BLaER1 (cell line): ENCODE results near the gene GNAI2.
"Not testable (repeated sequence)": the region's sequence is repeated elsewhere in the genome, so short reads cannot be mapped to it uniquely, and the experiment has no call there.

Experiments used
- H3K27ac ChIP-seq: shearing (Covaris generic); formaldehyde crosslinking; 2 replicates; pipeline ENCODE4 v1.8.1; 2022
- H3K27me3 ChIP-seq: shearing (Covaris generic); formaldehyde crosslinking; 2 replicates; pipeline ENCODE4 v1.8.1; 2022
- H3K36me3 ChIP-seq: shearing (Covaris generic); formaldehyde crosslinking; 2 replicates; pipeline ENCODE4 v1.8.1; 2022
- H3K4me1 ChIP-seq: shearing (Covaris generic); formaldehyde crosslinking; 2 replicates; pipeline ENCODE4 v1.8.1; 2022
- H3K4me2 ChIP-seq: shearing (Covaris generic); formaldehyde crosslinking; 2 replicates; pipeline ENCODE4 v1.8.1; 2022
- H3K4me3 ChIP-seq: shearing (Covaris generic); formaldehyde crosslinking; 2 replicates; pipeline ENCODE4 v1.8.1; 2022
- H3K9ac ChIP-seq: shearing (Covaris generic); formaldehyde crosslinking; 2 replicates; pipeline ENCODE4 v1.8.1; 2022
- H3K9me3 ChIP-seq: shearing (Covaris generic); formaldehyde crosslinking; 2 replicates; pipeline ENCODE4 v1.8.1; 2022
- H4K20me1 ChIP-seq: shearing (Covaris generic); formaldehyde crosslinking; 2 replicates; pipeline ENCODE4 v1.8.1; 2022
- Cebpa-rat ChIP-seq: shearing (Covaris generic); IDR thresholded peaks from 2 replicates; pipeline ENCODE4 v1.8.1; 2022

Gene GNAI2

DNA sequence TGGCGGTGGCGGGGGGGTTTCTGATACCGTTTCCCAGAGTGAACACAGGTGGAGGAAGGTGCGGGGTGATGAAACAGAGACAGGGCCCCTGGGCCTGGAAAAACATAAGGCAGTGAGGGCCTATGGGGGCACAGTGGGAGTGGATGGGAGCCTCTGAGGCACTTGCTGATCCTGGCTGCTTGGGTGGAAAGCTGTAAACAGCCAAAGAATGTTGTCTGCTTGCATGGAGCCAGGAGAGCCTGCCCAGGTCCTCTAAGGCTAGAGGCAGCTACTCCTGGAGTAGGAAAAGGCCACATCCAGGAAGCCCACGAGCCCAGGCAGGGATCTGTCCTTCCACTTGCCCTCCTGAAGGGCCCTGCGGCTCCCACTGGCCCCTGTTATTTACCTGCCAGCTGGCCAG, 30.0 kb downstream of the GNAI2 start:
- Histone ChIP-seq H3K9me3 (no peaks in the 10 kb centered on the region), H3K9ac (no peak overlapping the region), H3K4me3 (no peak overlapping the region), H3K4me2 (no peak overlapping the region), H3K36me3 (0 out of 2 replicates have a peak, but pooled peaks cover 5% of the 10 kb centered on the region), H3K4me1 (peaks cover 76% of the 10 kb centered on the region), H4K20me1 (no peaks in the 10 kb centered on the region), H3K27ac (no peak overlapping the region), H3K27me3 (peaks cover 37% of the 10 kb centered on the region)
- TF ChIP-seq Cebpa-rat = no peak

DNA sequence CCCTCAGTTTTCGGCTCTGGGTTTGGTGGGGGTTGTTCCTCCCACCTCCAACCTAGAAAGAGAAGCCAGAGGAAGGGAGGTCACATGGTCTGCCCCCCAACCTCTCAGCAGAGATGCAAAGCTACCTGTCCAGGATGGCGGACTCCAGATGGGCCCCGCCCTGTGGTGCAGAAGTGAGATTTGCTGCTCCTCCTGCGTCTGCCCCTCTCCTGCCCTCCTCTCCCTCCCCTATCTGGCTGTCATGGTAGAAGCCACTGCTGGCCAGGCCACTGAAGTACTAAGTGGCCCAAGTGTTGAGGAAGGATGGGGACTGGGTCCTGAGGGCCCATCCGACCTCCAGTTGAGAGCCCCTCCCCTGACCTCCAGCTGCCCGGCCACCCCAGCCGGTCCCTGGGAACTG, 30.8 kb downstream of the GNAI2 start:
- Histone ChIP-seq H3K9ac (no peak overlapping the region), H3K4me2 (peak overlapping the region; percentile 54), H3K27ac (no peak overlapping the region)

DNA sequence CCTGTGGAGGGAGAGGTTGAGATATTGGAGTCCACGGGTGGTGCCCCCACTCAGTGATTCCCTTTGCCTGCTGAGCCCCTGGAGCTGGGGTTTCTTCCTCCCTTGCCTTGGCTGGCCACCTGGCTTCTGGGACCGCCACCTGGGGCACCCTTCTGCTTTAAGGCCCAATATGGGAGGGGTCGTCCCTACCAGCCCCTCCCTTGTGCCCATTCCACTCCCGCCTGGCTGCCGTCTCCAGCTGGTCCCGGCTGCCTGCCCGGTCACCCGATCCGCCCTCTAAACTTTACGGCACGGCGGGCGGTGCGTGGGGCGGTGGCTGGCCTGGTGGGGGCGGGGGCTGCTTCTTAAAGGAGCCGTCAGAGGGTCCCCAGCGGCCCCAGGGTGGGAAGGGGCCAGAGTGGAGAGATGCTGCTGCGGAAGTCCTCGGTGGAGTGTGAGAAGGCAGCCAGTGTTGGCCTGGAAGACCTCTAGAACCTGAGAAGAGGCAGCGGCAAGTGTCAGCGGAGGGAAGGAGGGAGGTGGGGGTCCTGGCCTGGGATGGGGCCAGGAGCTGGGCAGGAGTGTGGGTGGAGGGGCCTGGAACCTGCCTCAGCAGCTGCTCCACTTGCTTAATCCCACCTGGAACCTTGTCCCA, 31.4 kb downstream of the GNAI2 start:
- Histone ChIP-seq H3K4me1 (peaks cover 69% of the 10 kb centered on the region), H3K27ac (no peak overlapping the region), H4K20me1 (no peaks in the 10 kb centered on the region), H3K36me3 (0 out of 2 replicates have a peak, but pooled peaks cover 5% of the 10 kb centered on the region), H3K27me3 (peaks cover 37% of the 10 kb centered on the region), H3K9ac (no peak overlapping the region), H3K4me3 (no peak overlapping the region), H3K9me3 (no peaks in the 10 kb centered on the region), H3K4me2 (peak overlapping the region; percentile 54)
- TF ChIP-seq Cebpa-rat = no peak

More for the DNA sequence above, 30.8 kb downstream of the GNAI2 start:
- TF ChIP-seq Cebpa-rat = no peak
- no peaks in the 10 kb centered on the region for H4K20me1 ChIP-seq
- H3K4me1 ChIP-seq = peaks cover 74% of the 10 kb centered on the region
- H3K9me3 ChIP-seq = no peaks in the 10 kb centered on the region
- H3K36me3 ChIP-seq = 0 out of 2 replicates have a peak, but pooled peaks cover 5% of the 10 kb centered on the region
- no peak overlapping the region for H3K4me3 ChIP-seq
- H3K27me3 ChIP-seq = peaks cover 37% of the 10 kb centered on the region

DNA sequence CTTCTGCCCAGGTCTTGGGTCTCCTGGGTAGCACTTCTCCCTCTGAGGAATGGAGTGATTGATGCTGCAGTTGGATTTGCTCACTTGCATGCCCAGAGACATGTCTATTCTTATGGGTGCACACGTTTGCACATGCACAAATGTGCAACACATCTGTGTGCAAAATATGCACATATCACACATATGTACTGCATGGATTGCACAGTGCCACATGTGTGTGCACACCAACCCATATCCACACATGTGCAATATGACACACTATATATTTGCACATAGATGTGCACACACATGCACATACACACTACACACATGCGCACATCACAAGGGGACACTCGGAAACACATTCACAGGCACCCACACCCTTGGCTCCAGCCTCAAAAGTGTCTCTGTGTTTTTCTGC, 32.3 kb downstream of the GNAI2 start:
- H3K27ac ChIP-seq = no peak overlapping the region
- H3K4me1 ChIP-seq = peaks cover 69% of the 10 kb centered on the region

DNA sequence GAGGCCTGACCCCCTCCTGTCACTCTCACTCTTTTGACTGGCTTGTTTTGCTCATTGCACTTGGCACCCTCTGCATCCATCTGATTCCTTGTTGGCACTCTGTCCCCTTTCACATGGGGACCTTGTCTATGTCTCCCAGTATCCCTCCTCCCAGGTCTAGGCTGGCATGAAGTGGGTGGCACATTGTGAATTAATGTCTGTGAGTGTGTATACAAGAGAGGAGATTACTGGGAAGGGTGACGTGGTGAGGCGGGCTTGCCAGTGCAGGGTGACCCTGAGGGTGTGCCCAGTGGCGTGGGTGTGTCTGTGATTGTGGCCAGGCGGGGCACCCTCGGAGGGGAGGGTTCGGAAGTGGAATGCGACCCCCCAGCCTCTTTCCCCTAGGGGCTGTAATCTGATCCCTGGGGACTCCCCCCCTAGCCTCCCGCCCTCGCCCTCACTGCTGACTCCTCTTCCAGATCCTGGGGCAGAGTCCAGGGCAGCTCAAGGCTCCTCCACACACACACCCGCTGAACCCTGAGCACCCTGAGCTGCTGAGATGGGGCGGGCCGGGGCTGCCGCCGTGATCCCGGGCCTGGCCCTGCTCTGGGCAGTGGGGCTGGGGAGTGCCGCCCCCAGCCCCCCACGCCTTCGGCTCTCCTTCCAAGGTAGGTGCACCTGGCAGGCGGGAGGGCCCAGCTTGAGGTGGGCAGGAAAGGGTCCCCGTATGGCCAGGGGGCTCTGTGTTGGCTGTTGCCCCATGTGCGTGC, 32.9 kb downstream of the GNAI2 start, which contains the start of gene SEMA3B:
TSS of gene SEMA3B (plus strand) at position 445 of the 749 bp plus-strand sequence. CDS start at position 539, 94 bp downstream.
- Histone ChIP-seq H3K4me1 (peaks cover 70% of the 10 kb centered on the region), H3K4me3 (no peak within 1 kb of the TSS), H3K4me2 (peak within 1 kb of the TSS; percentile 54), H3K9ac (peak within 1 kb of the TSS; percentile 32; the same call in 1 of the 2 replicates), H4K20me1 (peaks cover 8% of the 10 kb centered on the region), H3K36me3 (no peaks in the 10 kb centered on the region), H3K27me3 (peaks cover 47% of the 10 kb centered on the region), H3K9me3 (no peaks in the 10 kb centered on the region), H3K27ac (no peak within 1 kb of the TSS)
- no peak for TF ChIP-seq Cebpa-rat

More for the DNA sequence above, 32.3 kb downstream of the GNAI2 start:
- H3K9me3 ChIP-seq = no peaks in the 10 kb centered on the region
- TF ChIP-seq Cebpa-rat = no peak
- H3K4me3 ChIP-seq = no peak overlapping the region
- H4K20me1 ChIP-seq = peaks cover 2% of the 10 kb centered on the region
- no peaks in the 10 kb centered on the region for H3K36me3 ChIP-seq
- H3K9ac ChIP-seq = no peak overlapping the region
- peaks cover 41% of the 10 kb centered on the region for H3K27me3 ChIP-seq
- H3K4me2 ChIP-seq = peak overlapping the region; percentile 54

DNA sequence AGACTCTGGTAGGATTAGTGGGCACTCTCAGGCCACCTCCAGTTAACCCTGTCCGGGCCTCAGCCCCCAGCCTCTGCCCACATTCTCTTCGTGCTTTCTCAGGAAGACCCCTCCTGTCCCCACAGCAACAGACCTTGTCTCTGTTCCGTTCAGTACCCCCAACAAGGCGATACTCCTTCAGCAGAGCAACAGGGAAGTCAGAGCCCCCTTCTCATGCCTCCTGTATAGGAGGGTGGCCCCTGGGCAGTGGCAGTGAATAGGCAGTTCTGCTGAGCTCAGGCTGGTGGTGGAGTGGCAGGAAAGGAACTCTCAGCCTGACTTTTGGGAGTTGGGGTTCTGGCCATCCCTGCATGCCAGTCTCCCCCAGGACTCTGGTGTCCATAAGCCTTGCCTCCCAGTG, 33.5 kb downstream of the GNAI2 start:
- Histone ChIP-seq H4K20me1 (peaks cover 11% of the 10 kb centered on the region), H3K9me3 (no peaks in the 10 kb centered on the region), H3K9ac (peak overlapping the region; percentile 32; the same call in 1 of the 2 replicates), H3K4me1 (peaks cover 64% of the 10 kb centered on the region), H3K27ac (no peak overlapping the region), H3K36me3 (no peaks in the 10 kb centered on the region), H3K4me2 (peak overlapping the region; percentile 50), H3K4me3 (no peak overlapping the region), H3K27me3 (peaks cover 53% of the 10 kb centered on the region)
- TF ChIP-seq Cebpa-rat = no peak

DNA sequence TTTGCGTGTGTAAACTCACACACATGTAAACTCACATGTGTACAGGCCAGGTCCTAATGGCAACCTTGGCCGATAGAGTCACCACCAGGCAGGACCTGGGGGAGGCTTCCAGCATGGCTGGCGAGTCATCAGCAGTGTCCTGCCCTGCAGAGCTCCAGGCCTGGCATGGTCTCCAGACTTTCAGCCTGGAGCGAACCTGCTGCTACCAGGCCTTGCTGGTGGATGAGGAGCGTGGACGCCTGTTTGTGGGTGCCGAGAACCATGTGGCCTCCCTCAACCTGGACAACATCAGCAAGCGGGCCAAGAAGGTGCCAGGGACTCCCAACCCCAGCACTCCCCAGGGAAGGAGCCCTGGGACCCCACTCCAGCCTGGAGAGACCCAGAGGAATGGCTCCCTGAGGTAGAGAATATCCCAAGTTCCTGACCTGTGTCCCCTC, 34.0 kb downstream of the GNAI2 start:
- Histone ChIP-seq H3K4me2 (no peak overlapping the region), H3K9ac (no peak overlapping the region), H4K20me1 (peaks cover 12% of the 10 kb centered on the region), H3K27ac (no peak overlapping the region), H3K9me3 (no peaks in the 10 kb centered on the region), H3K36me3 (no peaks in the 10 kb centered on the region), H3K27me3 (peaks cover 59% of the 10 kb centered on the region), H3K4me3 (no peak overlapping the region), H3K4me1 (peaks cover 62% of the 10 kb centered on the region)
- no peak for TF ChIP-seq Cebpa-rat

DNA sequence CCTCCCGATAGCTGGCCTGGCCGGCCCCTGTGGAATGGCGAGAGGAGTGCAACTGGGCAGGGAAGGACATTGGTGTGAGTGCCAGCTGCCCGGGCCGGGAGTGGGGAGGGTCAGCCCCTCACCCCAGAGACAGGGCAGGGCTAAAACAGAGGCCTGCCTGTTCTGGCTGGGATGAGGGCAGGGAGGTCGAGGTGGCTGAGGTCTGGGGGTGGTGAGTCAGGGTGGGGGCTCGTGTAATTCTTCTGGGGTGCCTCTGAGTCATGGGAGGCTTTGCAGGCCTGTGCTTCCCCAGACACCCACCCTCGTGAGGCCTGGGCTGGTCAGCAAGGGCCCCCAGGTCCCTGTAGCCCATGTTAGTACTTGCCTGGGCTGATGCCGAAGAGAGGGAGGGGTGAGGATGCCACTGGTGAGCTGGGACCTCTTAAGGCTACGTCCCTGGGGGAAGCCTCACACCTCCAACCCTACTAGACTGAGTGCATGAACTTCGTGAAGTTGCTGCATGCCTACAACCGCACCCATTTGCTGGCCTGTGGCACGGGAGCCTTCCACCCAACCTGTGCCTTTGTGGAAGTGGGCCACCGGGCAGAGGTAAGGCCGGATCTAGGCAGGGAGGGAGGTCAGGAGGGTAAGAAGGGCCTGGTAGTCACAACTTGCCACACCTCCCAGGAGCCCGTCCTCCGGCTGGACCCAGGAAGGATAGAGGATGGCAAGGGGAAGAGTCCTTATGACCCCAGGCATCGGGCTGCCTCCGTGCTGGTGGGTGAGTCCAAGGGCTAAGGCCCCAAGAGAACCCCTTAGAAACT, 34.6 kb downstream of the GNAI2 start:
- Histone ChIP-seq H3K27me3 (peaks cover 65% of the 10 kb centered on the region), H3K4me2 (peak overlapping the region; percentile 9; the same call in 1 of the 2 replicates), H3K4me3 (no peak overlapping the region), H3K9ac (peak overlapping the region; percentile 19; the same call in 1 of the 2 replicates), H3K27ac (no peak overlapping the region), H4K20me1 (peaks cover 18% of the 10 kb centered on the region), H3K9me3 (no peaks in the 10 kb centered on the region), H3K4me1 (peaks cover 62% of the 10 kb centered on the region), H3K36me3 (no peaks in the 10 kb centered on the region)
- no peak for TF ChIP-seq Cebpa-rat

DNA sequence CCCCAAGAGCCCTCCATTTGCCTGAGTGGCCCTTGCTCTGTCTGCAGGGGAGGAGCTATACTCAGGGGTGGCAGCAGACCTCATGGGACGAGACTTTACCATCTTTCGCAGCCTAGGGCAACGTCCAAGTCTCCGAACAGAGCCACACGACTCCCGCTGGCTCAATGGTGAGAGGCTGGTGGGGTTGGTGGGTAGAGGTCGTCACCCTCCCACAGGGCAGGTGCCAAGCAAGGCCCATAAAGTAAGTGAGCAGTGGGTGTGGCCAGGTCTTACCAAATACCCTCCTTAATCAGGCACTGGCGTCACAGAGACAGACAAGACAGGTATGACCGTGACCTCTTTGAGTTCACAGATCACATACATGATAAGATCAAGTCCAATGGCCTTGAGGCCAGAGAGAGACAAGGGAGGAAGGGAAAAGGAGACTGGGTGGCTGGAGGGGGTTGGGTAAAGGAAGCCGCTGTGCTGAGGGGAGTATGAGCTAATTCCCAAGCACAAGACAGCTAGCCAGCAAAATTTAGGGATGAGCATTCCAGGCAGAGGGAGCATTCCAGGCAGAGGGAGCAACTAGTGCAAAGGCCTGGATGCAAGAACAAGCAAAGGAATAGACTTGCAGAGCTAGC, 35.4 kb downstream of the GNAI2 start:
- Histone ChIP-seq H3K9me3 (no peaks in the 10 kb centered on the region), H4K20me1 (peaks cover 24% of the 10 kb centered on the region), H3K4me2 (no peak overlapping the region), H3K27me3 (peaks cover 67% of the 10 kb centered on the region), H3K27ac (no peak overlapping the region), H3K4me3 (no peak overlapping the region), H3K4me1 (peaks cover 69% of the 10 kb centered on the region), H3K36me3 (no peaks in the 10 kb centered on the region), H3K9ac (0 out of 2 replicates have a peak overlapping the region, but pooled peaks have one; percentile 19)
- TF ChIP-seq Cebpa-rat = no peak

DNA sequence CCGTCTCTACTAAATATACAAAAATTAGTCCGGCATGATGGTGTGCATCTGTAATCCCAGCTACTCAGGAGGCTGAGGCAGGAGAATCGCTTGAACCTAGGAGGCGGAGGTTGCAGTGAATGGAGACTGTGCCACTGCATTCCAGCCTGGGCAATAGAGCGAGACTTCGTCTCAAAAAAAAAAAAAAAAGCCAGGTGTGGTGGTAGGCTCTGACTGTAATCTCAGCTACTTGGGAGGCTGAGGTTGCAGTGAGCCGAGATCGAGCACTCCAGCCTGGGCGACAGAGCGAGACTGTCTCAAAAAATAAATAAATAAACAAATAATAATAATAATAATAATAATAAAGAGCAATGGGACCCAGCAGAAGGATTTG, 36.5 kb downstream of the GNAI2 start:
- H3K27ac ChIP-seq, H3K9me3 ChIP-seq, H3K36me3 ChIP-seq, H3K9ac ChIP-seq, H3K4me3 ChIP-seq: not testable (repeated sequence)
- Histone ChIP-seq H3K27me3 (peaks cover 67% of the 10 kb centered on the region), H4K20me1 (peaks cover 35% of the 10 kb centered on the region), H3K4me1 (peaks cover 67% of the 10 kb centered on the region), H3K4me2 (peak overlapping the region; percentile 66)
